Putamen (tissue), 1 donor: ENCODE data around the gene FAHD2A.
"Not testable (repeated sequence)": the region's sequence is repeated elsewhere in the genome, so short reads cannot be mapped to it uniquely, and the experiment has no call there.

Experiments
- DNase-seq: peaks from one replicate; pipeline ENCODE4 v3.0.0-alpha.2; 2016; ENCODE audit warnings: low spot score

Gene FAHD2A

GRCh38 chr2:95376311-95377215, 25.9 kb upstream of the FAHD2A start:
- no peak for DNase-seq

- DNase-seq, result no peak
Measured at GRCh38 chr2:95377216-95378123, 25.0 kb upstream of the FAHD2A start.

- DNase-seq, result not testable (repeated sequence)
Measured at GRCh38 chr2:95378281-95378680, 24.2 kb upstream of the FAHD2A start.

- DNase-seq, result no peak
Measured at GRCh38 chr2:95379371-95379831, 23.1 kb upstream of the FAHD2A start.

GRCh38 chr2:95380280-95380679, 22.2 kb upstream of the FAHD2A start:
- DNase-seq, result no peak

GRCh38 chr2:95380731-95381130, 21.8 kb upstream of the FAHD2A start:
- DNase-seq, result no peak

- no peak for DNase-seq
Measured at GRCh38 chr2:95381212-95382191, 21.0 kb upstream of the FAHD2A start.

GRCh38 chr2:95382192-95382591, 20.3 kb upstream of the FAHD2A start:
- no peak for DNase-seq

GRCh38 chr2:95382686-95383634, 19.5 kb upstream of the FAHD2A start:
- DNase-seq, result no peak

- DNase-seq, result no peak
Measured at GRCh38 chr2:95383635-95384027, 18.9 kb upstream of the FAHD2A start.

- DNase-seq, result no peak
Measured at GRCh38 chr2:95384854-95385569, 17.5 kb upstream of the FAHD2A start.

- no peak for DNase-seq
Measured at GRCh38 chr2:95385570-95385984, 16.9 kb upstream of the FAHD2A start.

GRCh38 chr2:95386031-95386430, 16.5 kb upstream of the FAHD2A start:
- DNase-seq, result no peak

- DNase-seq, result no peak
Measured at GRCh38 chr2:95387358-95387757, 15.2 kb upstream of the FAHD2A start.

GRCh38 chr2:95388091-95388692, 14.3 kb upstream of the FAHD2A start:
- DNase-seq, result no peak

- no peak for DNase-seq
Measured at GRCh38 chr2:95388856-95389244, 13.7 kb upstream of the FAHD2A start.

- peak; percentile 57 for DNase-seq
Measured at GRCh38 chr2:95389245-95390119, 13.0 kb upstream of the FAHD2A start.

- no peak for DNase-seq
Measured at GRCh38 chr2:95390272-95390880, 12.1 kb upstream of the FAHD2A start.
